Measurements from ENCODE around the gene KLF16. TPM values are rescaled to one million over a fixed set of nuclear protein-coding genes. Genes with fewer than 3 reads are reported as not detected.
A peak's percentile ranks its signal among the peaks of the same experiment; 100 is the strongest.

Gene KLF16
- total and polyA plus RNA-seq, 9 of the 15 experiments (the other 6 are each of a cell fraction or from before 2014, with no cell fraction given), result 0.04 to 60.4 (median 6.8) TPM

DNA sequence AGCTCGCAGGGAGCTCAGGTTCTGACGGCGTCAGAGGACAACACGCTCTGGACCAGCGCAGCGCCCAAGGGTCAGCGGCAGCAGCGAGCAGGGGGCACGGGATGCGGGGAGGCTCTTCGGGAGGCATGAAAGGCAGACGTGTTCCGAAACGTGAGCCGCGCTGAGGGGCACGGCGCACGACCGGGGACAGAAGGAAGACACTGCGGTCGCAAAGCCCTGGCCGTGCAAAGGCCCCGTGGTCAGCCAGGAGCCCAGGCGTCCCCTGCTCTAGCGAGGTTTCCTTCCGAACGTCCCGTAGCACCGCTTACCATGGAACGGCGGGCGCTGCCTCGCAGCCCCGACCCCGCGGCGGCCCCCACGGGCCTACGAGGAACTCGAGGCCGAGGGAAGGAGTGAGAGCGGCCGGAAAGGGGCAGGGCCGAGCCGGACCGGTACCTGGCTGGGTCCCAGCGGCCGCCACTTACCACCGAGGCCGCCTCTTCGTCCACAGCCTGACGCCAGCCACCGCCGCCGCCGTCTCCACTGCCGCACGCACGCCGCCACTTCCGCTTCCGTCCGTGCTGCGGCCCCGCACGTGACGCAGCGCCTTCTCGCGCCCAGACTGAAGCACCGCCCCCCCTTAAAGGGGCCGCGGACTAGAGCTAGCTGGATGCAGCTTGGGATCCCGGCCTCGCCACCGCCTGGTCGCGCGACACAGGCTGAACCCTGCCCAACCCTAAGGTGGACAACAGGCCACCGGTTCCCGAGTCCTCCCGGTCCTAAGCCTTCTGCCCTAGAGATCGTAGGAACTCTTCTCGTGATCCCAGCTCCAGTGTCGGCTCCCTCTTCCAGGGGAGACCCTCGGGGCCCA lies 12.5 kb upstream of the KLF16 start (continued):
- TF ChIP-seq, protein P1, sequence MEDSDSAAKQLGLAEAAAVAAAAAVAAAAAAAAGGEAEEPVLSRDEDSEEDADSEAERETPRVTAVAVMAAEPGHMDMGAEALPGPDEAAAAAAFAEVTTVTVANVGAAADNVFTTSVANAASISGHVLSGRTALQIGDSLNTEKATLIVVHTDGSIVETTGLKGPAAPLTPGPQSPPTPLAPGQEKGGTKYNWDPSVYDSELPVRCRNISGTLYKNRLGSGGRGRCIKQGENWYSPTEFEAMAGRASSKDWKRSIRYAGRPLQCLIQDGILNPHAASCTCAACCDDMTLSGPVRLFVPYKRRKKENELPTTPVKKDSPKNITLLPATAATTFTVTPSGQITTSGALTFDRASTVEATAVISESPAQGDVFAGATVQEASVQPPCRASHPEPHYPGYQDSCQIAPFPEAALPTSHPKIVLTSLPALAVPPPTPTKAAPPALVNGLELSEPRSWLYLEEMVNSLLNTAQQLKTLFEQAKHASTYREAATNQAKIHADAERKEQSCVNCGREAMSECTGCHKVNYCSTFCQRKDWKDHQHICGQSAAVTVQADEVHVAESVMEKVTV (CRISPR knock-in tag; IDR thresholded peaks at IDR 0.05), result no peak
- TF ChIP-seq, protein P2, sequence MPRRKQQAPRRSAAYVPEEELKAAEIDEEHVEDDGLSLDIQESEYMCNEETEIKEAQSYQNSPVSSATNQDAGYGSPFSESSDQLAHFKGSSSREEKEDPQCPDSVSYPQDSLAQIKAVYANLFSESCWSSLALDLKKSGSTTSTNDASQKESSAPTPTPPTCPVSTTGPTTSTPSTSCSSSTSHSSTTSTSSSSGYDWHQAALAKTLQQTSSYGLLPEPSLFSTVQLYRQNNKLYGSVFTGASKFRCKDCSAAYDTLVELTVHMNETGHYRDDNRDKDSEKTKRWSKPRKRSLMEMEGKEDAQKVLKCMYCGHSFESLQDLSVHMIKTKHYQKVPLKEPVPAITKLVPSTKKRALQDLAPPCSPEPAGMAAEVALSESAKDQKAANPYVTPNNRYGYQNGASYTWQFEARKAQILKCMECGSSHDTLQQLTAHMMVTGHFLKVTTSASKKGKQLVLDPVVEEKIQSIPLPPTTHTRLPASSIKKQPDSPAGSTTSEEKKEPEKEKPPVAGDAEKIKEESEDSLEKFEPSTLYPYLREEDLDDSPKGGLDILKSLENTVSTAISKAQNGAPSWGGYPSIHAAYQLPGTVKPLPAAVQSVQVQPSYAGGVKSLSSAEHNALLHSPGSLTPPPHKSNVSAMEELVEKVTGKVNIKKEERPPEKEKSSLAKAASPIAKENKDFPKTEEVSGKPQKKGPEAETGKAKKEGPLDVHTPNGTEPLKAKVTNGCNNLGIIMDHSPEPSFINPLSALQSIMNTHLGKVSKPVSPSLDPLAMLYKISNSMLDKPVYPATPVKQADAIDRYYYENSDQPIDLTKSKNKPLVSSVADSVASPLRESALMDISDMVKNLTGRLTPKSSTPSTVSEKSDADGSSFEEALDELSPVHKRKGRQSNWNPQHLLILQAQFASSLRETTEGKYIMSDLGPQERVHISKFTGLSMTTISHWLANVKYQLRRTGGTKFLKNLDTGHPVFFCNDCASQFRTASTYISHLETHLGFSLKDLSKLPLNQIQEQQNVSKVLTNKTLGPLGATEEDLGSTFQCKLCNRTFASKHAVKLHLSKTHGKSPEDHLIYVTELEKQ (CRISPR knock-in tag; IDR thresholded peaks at IDR 0.05), result no peak
- TF ChIP-seq PTBP1 (IDR thresholded peaks at IDR 0.05; ENCODE audit: low read depth, low read length) (no peak), ZBTB8A (IDR thresholded peaks at IDR 0.05; ENCODE audit: partially characterized antibody) (no peak), NR4A1 (CRISPR knock-in tag; IDR thresholded peaks at IDR 0.05) (no peak; the same call in 1 of the 2 replicates), NR4A1 (tag; IDR thresholded peaks at IDR 0.05) (no peak), U2AF2 (optimal IDR thresholded peaks at IDR 0.05; ENCODE audit: low read depth, low read length) (no peak), ARNT (IDR thresholded peaks at IDR 0.05) (no peak), HNRNPLL (IDR thresholded peaks at IDR 0.05; ENCODE audit: low read depth, low read length, poor library complexity, severe bottlenecking) (peak; percentile 86), TOE1 (IDR thresholded peaks at IDR 0.05; ENCODE audit: borderline replicate concordance) (peak; percentile 93), TOE1 (CRISPR knock-in tag; IDR thresholded peaks at IDR 0.05; ENCODE audit: borderline replicate concordance, low read depth) (no peak)
- TF ChIP-seq, protein P3, sequence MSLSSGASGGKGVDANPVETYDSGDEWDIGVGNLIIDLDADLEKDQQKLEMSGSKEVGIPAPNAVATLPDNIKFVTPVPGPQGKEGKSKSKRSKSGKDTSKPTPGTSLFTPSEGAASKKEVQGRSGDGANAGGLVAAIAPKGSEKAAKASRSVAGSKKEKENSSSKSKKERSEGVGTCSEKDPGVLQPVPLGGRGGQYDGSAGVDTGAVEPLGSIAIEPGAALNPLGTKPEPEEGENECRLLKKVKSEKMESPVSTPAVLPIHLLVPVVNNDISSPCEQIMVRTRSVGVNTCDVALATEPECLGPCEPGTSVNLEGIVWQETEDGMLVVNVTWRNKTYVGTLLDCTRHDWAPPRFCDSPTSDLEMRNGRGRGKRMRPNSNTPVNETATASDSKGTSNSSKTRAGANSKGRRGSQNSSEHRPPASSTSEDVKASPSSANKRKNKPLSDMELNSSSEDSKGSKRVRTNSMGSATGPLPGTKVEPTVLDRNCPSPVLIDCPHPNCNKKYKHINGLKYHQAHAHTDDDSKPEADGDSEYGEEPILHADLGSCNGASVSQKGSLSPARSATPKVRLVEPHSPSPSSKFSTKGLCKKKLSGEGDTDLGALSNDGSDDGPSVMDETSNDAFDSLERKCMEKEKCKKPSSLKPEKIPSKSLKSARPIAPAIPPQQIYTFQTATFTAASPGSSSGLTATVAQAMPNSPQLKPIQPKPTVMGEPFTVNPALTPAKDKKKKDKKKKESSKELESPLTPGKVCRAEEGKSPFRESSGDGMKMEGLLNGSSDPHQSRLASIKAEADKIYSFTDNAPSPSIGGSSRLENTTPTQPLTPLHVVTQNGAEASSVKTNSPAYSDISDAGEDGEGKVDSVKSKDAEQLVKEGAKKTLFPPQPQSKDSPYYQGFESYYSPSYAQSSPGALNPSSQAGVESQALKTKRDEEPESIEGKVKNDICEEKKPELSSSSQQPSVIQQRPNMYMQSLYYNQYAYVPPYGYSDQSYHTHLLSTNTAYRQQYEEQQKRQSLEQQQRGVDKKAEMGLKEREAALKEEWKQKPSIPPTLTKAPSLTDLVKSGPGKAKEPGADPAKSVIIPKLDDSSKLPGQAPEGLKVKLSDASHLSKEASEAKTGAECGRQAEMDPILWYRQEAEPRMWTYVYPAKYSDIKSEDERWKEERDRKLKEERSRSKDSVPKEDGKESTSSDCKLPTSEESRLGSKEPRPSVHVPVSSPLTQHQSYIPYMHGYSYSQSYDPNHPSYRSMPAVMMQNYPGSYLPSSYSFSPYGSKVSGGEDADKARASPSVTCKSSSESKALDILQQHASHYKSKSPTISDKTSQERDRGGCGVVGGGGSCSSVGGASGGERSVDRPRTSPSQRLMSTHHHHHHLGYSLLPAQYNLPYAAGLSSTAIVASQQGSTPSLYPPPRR (CRISPR knock-in tag; IDR thresholded peaks at IDR 0.05; ENCODE audit: borderline replicate concordance), result peak; percentile 92; the same call in 1 of the 2 replicates
- TF ChIP-seq, protein P4, sequence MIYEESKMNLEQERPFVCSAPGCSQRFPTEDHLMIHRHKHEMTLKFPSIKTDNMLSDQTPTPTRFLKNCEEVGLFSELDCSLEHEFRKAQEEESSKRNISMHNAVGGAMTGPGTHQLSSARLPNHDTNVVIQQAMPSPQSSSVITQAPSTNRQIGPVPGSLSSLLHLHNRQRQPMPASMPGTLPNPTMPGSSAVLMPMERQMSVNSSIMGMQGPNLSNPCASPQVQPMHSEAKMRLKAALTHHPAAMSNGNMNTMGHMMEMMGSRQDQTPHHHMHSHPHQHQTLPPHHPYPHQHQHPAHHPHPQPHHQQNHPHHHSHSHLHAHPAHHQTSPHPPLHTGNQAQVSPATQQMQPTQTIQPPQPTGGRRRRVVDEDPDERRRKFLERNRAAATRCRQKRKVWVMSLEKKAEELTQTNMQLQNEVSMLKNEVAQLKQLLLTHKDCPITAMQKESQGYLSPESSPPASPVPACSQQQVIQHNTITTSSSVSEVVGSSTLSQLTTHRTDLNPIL (CRISPR knock-in tag; IDR thresholded peaks at IDR 0.05), result no peak
